Liver (tissue), 9 donors: ENCODE results near the gene COP1. TPM values are rescaled to one million over a fixed set of nuclear protein-coding genes. Genes with fewer than 3 reads are reported as not detected.

Experiments
- DNase-seq: peaks from one replicate; pipeline ENCODE4 v3.0.0-alpha.2; 2017; ENCODE audit warnings: low spot score
- H3K27ac ChIP-seq, 2 donors: one replicate each; pipeline ENCODE4 v1.7.0; 2013; ENCODE audit warnings: inconsistent platforms in 2 of 2, low read length in 2 of 2, control low read depth in 1 of 2, low read depth in 1 of 2, mild to moderate bottlenecking in 1 of 2
- H3K27me3 ChIP-seq, 4 donors: one replicate each; pipeline versions ENCODE4 v1.6.1 to v1.7.0; 2013; ENCODE audit warnings: low read length in 3 of 4, inconsistent platforms in 1 of 4, mild to moderate bottlenecking in 1 of 4, moderate library complexity in 1 of 4; ENCODE audit not compliant: control insufficient read depth in 4 of 4, insufficient read depth in 4 of 4
- H3K36me3 ChIP-seq, 4 donors: one replicate each; pipeline versions ENCODE4 v1.6.1 to v1.7.0; 2013; ENCODE audit warnings: low read length in 3 of 4, mild to moderate bottlenecking in 3 of 4, low read depth in 1 of 4, moderate library complexity in 1 of 4; ENCODE audit not compliant: control insufficient read depth in 4 of 4, insufficient read depth in 3 of 4
- H3K4me1 ChIP-seq, 4 donors: one replicate each; pipeline versions ENCODE4 v1.6.1 to v1.7.0; 2013; ENCODE audit warnings: low read length in 3 of 4, mild to moderate bottlenecking in 3 of 4, moderate library complexity in 1 of 4; ENCODE audit not compliant: control insufficient read depth in 4 of 4, insufficient read depth in 4 of 4
- H3K4me3 ChIP-seq, 3 donors: one replicate each; pipeline versions ENCODE4 v1.6.1 to v1.7.0; 2013; ENCODE audit warnings: low read length in 3 of 3, control low read depth in 1 of 3, low read depth in 1 of 3, mild to moderate bottlenecking in 1 of 3
- H3K9ac ChIP-seq, 2 donors: one replicate each; pipeline ENCODE4 v1.7.0; 2013; ENCODE audit warnings: low read length in 2 of 2, mild to moderate bottlenecking in 2 of 2, moderate library complexity in 2 of 2, control low read depth in 1 of 2, low read depth in 1 of 2
- H3K9me3 ChIP-seq, 4 donors: one replicate each; pipeline versions ENCODE4 v1.6.1 to v1.7.0; 2013; ENCODE audit warnings: low read length in 3 of 4; ENCODE audit not compliant: control insufficient read depth in 4 of 4
- ATF3 ChIP-seq: IDR thresholded peaks from 2 replicates; pipeline ENCODE4 v1.6.1; 2016; ENCODE audit warnings: antibody characterized with exemption
- EGR1 ChIP-seq, 2 donors: IDR thresholded peaks; 2 replicates each; pipeline ENCODE4 v1.6.1; 2016 to 2018; ENCODE audit warnings: antibody characterized with exemption in 2 of 2, low read depth in 2 of 2
- FOXA1 ChIP-seq: IDR thresholded peaks from 2 replicates; pipeline ENCODE4 v1.6.1; 2016; ENCODE audit warnings: antibody characterized with exemption
- FOXA2 ChIP-seq: IDR thresholded peaks from 2 replicates; pipeline ENCODE4 v1.6.1; 2016; ENCODE audit warnings: antibody characterized with exemption
- GABPA ChIP-seq, 2 donors: IDR thresholded peaks in 1 of 2; conservative IDR thresholded peaks in 1 of 2; 2 replicates each; pipeline ENCODE4 v1.6.1; 2016; ENCODE audit warnings: antibody characterized with exemption in 2 of 2, mild to moderate bottlenecking in 1 of 2, moderate library complexity in 1 of 2
- HNF4A ChIP-seq, 2 donors: conservative IDR thresholded peaks; 2 replicates each; pipeline ENCODE4 v1.6.1; 2016; ENCODE audit warnings: antibody characterized with exemption in 2 of 2, mild to moderate bottlenecking in 2 of 2
- HNF4G ChIP-seq: IDR thresholded peaks from 2 replicates; pipeline ENCODE4 v1.6.1; 2016; ENCODE audit warnings: antibody characterized with exemption
- JUND ChIP-seq, 2 donors: IDR thresholded peaks; 2 replicates each; pipeline ENCODE4 v1.6.1; 2016; ENCODE audit warnings: antibody characterized with exemption in 2 of 2
- MAX ChIP-seq: IDR thresholded peaks from 2 replicates; pipeline ENCODE4 v1.6.1; 2016; ENCODE audit warnings: antibody characterized with exemption
- RAD21 ChIP-seq, 2 donors: IDR thresholded peaks; 2 replicates each; pipeline ENCODE4 v1.6.1; 2016; ENCODE audit warnings: antibody characterized with exemption in 2 of 2, mild to moderate bottlenecking in 2 of 2
- RXRA ChIP-seq, 2 donors: IDR thresholded peaks; 2 replicates each; pipeline ENCODE4 v1.6.1; 2017 to 2018; ENCODE audit warnings: antibody characterized with exemption in 2 of 2, mild to moderate bottlenecking in 1 of 2
- SP1 ChIP-seq: IDR thresholded peaks from 2 replicates; pipeline ENCODE4 v1.6.1; 2018; ENCODE audit warnings: antibody characterized with exemption, mild to moderate bottlenecking
- TAF1 ChIP-seq: conservative IDR thresholded peaks from 2 replicates; pipeline ENCODE4 v1.6.1; 2016; ENCODE audit warnings: antibody characterized with exemption, mild to moderate bottlenecking
- YY1 ChIP-seq: IDR thresholded peaks from 2 replicates; pipeline ENCODE4 v1.6.1; 2016; ENCODE audit warnings: antibody characterized with exemption, mild to moderate bottlenecking
- WGBS: extraction: QIAGEN DNeasy Blood & Tissue Kit; methylation state at CpG from one replicate; pipeline ENCODE4 v1.1.7; 2013; 5-methylcytosine and 5-hydroxymethylcytosine counted together
- polyA plus RNA-seq, 2 donors: library from polyadenylated mRNA; stranded (reverse) in 1 of 2; unstranded in 1 of 2; fragments of 200-250 nt in 1 of 2; fragments of >200 nt in 1 of 2; fragmentation: Nextera tagmentation in 1 of 2; extraction: Ambion mirVana in 1 of 2; gene quantifications; one replicate each; pipeline versions ENCODE4 v1.2.1 to v1.2.3, GENCODE V29; 2013 to 2015
- total RNA-seq, 2 donors: library from RNA; depleted of rRNA; stranded (reverse); fragments of >200 nt; gene quantifications; one replicate each; pipeline ENCODE4 v1.2.3, GENCODE V29; 2014
- TF ChIP-seq, protein P1 (sequence below): fragments of 150-350 bp; IDR thresholded peaks from 2 replicates; pipeline ENCODE4 v1.5.1; 2017; ENCODE audit warnings: improper control_type of control experiment, low read depth, low read length; ENCODE audit not compliant: missing input control
- TF ChIP-seq, protein P2 (sequence below): IDR thresholded peaks from 2 replicates; pipeline ENCODE4 v1.6.1; 2016; ENCODE audit warnings: antibody characterized with exemption
- donor health status: healthy.
- donor health status: healthy.
- donor health status: healthy.
- donor health status: healthy.
- donor health status: healthy.

Gene COP1
- total and polyA plus RNA-seq, 4 donors, result 14.7 to 35.7 (median 22.5) TPM

DNA sequence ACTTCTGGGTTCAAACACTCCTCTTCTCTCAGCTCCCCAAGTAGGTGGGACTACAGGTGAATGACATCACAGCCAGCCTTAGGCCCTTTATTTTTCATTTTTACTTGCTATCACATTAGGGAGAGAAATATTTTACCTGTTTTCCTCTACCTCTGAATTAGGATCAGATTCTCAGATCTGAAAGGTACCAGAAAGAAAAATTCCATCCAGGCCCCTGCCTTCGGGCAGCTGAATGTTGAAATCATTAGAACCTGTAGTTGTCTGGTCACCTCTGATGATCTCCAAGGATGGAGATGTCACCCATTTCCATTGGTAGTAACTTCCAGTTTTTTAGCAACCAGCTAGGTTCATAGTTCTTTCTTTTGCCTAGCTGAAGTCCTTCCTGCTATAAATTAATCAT, 288.1 kb downstream of the COP1 start:
- no peak overlapping the region for H3K4me3 ChIP-seq
- H3K9ac ChIP-seq, result no peak overlapping the region
- H3K9me3 ChIP-seq, result no peaks in the 10 kb centered on the region
- TF ChIP-seq FOXA1 (no peak), SP1 (no peak), TAF1 (no peak), RAD21 (IDR thresholded peaks at IDR 0.05) (no peak), JUND (IDR thresholded peaks at IDR 0.05) (no peak), HNF4A (conservative IDR thresholded peaks at IDR 0.05) (no peak), YY1 (no peak), MAX (no peak), EGR1 (IDR thresholded peaks at IDR 0.05; ENCODE audit: low read depth in 2 of 2) (no peak), HNF4G (no peak), RXRA (IDR thresholded peaks at IDR 0.05) (no peak), FOXA2 (no peak), ATF3 (no peak), GABPA (IDR thresholded peaks at IDR 0.05 in 1 of 2, conservative IDR thresholded peaks at IDR 0.05 in 1 of 2) (no peak)
- TF ChIP-seq, protein P1, sequence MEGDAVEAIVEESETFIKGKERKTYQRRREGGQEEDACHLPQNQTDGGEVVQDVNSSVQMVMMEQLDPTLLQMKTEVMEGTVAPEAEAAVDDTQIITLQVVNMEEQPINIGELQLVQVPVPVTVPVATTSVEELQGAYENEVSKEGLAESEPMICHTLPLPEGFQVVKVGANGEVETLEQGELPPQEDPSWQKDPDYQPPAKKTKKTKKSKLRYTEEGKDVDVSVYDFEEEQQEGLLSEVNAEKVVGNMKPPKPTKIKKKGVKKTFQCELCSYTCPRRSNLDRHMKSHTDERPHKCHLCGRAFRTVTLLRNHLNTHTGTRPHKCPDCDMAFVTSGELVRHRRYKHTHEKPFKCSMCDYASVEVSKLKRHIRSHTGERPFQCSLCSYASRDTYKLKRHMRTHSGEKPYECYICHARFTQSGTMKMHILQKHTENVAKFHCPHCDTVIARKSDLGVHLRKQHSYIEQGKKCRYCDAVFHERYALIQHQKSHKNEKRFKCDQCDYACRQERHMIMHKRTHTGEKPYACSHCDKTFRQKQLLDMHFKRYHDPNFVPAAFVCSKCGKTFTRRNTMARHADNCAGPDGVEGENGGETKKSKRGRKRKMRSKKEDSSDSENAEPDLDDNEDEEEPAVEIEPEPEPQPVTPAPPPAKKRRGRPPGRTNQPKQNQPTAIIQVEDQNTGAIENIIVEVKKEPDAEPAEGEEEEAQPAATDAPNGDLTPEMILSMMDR, result no peak
- TF ChIP-seq, protein P2, sequence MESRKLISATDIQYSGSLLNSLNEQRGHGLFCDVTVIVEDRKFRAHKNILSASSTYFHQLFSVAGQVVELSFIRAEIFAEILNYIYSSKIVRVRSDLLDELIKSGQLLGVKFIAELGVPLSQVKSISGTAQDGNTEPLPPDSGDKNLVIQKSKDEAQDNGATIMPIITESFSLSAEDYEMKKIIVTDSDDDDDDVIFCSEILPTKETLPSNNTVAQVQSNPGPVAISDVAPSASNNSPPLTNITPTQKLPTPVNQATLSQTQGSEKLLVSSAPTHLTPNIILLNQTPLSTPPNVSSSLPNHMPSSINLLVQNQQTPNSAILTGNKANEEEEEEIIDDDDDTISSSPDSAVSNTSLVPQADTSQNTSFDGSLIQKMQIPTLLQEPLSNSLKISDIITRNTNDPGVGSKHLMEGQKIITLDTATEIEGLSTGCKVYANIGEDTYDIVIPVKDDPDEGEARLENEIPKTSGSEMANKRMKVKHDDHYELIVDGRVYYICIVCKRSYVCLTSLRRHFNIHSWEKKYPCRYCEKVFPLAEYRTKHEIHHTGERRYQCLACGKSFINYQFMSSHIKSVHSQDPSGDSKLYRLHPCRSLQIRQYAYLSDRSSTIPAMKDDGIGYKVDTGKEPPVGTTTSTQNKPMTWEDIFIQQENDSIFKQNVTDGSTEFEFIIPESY, result no peak
- H3K27me3 ChIP-seq, result no peaks in the 10 kb centered on the region
- WGBS, result 97% methylated on average over 1 of the region's 1 CpG
- H3K36me3 ChIP-seq, result no peaks in the 10 kb centered on the region
- DNase-seq, result no peak
- H3K4me1 ChIP-seq, result no peaks in the 10 kb centered on the region
- no peak overlapping the region for H3K27ac ChIP-seq

- no peak for DNase-seq
- Histone ChIP-seq H3K4me3 (no peak overlapping the region), H3K9me3 (no peaks in the 10 kb centered on the region), H3K36me3 (no peaks in the 10 kb centered on the region), H3K4me1 (no peaks in the 10 kb centered on the region), H3K27me3 (no peaks in the 10 kb centered on the region), H3K9ac (no peak overlapping the region), H3K27ac (no peak overlapping the region)
- 87% methylated on average over 2 of the region's 2 CpGs for WGBS
- TF ChIP-seq RXRA (IDR thresholded peaks at IDR 0.05) (no peak), EGR1 (IDR thresholded peaks at IDR 0.05; ENCODE audit: low read depth in 2 of 2) (no peak), GABPA (IDR thresholded peaks at IDR 0.05 in 1 of 2, conservative IDR thresholded peaks at IDR 0.05 in 1 of 2) (no peak), MAX (no peak), JUND (IDR thresholded peaks at IDR 0.05) (no peak), HNF4G (no peak), SP1 (no peak), TAF1 (no peak), YY1 (no peak), RAD21 (IDR thresholded peaks at IDR 0.05) (no peak)
- TF ChIP-seq, protein P2, result no peak
- TF ChIP-seq, protein P1, result no peak
Measured at GRCh38 chr1:175918364-175918801, 288.7 kb downstream of the COP1 start.
